Kidney (tissue), 14 donors: ENCODE data around the gene LDLRAD4. TPM values are rescaled to one million over a fixed set of nuclear protein-coding genes. Genes with fewer than 3 reads are reported as not detected.
A peak's percentile ranks its signal among the peaks of the same experiment; 100 is the strongest.

Experiments
- DNase-seq, 5 donors: peaks; one replicate each; pipeline ENCODE4 v3.0.0-alpha.2; 2013 to 2020
- FAIRE-seq: peaks from 2 replicates; lab custom pipeline; 2012; peaks lifted over from hg19 to GRCh38; lab: Jason Lieb, UNC
- H3K27ac ChIP-seq, 2 donors: one replicate each; pipeline ENCODE4 v1.7.0; 2013; ENCODE audit warnings: low read depth in 2 of 2, low read length in 2 of 2, inconsistent platforms in 1 of 2
- H3K27me3 ChIP-seq: one replicate; pipeline ENCODE4 v1.7.1; 2013; ENCODE audit warnings: low read length, inconsistent platforms; ENCODE audit not compliant: control insufficient read depth, insufficient read depth
- H3K36me3 ChIP-seq, 3 donors: one replicate each; pipeline versions ENCODE4 v1.7.0 to v1.7.1; 2013; ENCODE audit warnings: low read length in 3 of 3, control low read depth in 1 of 3, inconsistent platforms in 1 of 3; ENCODE audit not compliant: insufficient read depth in 3 of 3, control insufficient read depth in 2 of 3
- H3K4me1 ChIP-seq, 3 donors: one replicate each; pipeline versions ENCODE4 v1.7.0 to v1.7.1; 2013; ENCODE audit warnings: low read length in 3 of 3, inconsistent platforms in 1 of 3, low read depth in 1 of 3; ENCODE audit not compliant: control insufficient read depth in 2 of 3, insufficient read depth in 2 of 3
- H3K4me3 ChIP-seq, 3 donors: one replicate each; pipeline versions ENCODE4 v1.7.0 to v1.8.1; 2013; ENCODE audit warnings: low read length in 3 of 3, control low read depth in 1 of 3, inconsistent platforms in 1 of 3
- H3K9ac ChIP-seq, 3 donors: one replicate each; pipeline versions ENCODE4 v1.7.0 to v1.7.1; 2013; ENCODE audit warnings: low read length in 3 of 3, control low read depth in 1 of 3, inconsistent platforms in 1 of 3
- H3K9me3 ChIP-seq, 3 donors: one replicate each; pipeline versions ENCODE4 v1.7.0 to v1.7.1; 2013; ENCODE audit warnings: low read length in 3 of 3, control low read depth in 1 of 3, inconsistent platforms in 1 of 3; ENCODE audit not compliant: control insufficient read depth in 2 of 3, insufficient read depth in 1 of 3
- CTCF ChIP-seq: IDR thresholded peaks from 3 replicates; pipeline ENCODE4 v1.5.1; 2012; ENCODE audit warnings: mild to moderate bottlenecking, moderate library complexity, borderline replicate concordance; ENCODE audit not compliant: insufficient read depth; ENCODE audit errors: extremely low read depth
- intact Hi-C: fragments of 100-400 bp; cut with DNase I; formaldehyde crosslinking; loops from one replicate; pipeline ENCODE4 v1.11.1; 2022
- polyA plus RNA-seq: library from polyadenylated mRNA; stranded (reverse); fragments of 350-450 nt; fragmentation: Illumina TruSeq; extraction: RNeasy Lipid Tissue Mini Kit (QIAGEN cat#74804); gene quantifications from one replicate; pipeline ENCODE4 v1.2.3, GENCODE V29; 2014; ENCODE audit warnings: low read depth, low replicate concordance; ENCODE audit not compliant: insufficient read depth
- total RNA-seq: library from RNA; stranded (reverse); fragmentation: NEBNext Ultra II Directional; extraction: Animal tissue kit (Norgen Biotek cat#: 25700); gene quantifications from one replicate; pipeline ENCODE4 v1.2.1, GENCODE V29; 2021
- donor health status: control.
- donor health status: control.
- donor health status: control.
- donor health status: control.
- donor health status: control.
- donor health status: DM: yes; HTN: yes; CAD: no.
- donor health status: Normal renal cell carcinoma (clear cell type).

Gene LDLRAD4
- total and polyA plus RNA-seq, 2 donors from 2014 or later: 2.3 to 42.3 TPM

- FAIRE-seq (no peak), DNase-seq (no peak)
- Histone ChIP-seq H3K9me3 (peaks cover 0 to 5% (median 0%) of the 10 kb centered on the region in 3 donors), H3K9ac (no peak overlapping the region), H3K4me1 (peaks cover 0 to 3% (median 0%) of the 10 kb centered on the region in 3 donors), H3K27me3 (no peaks in the 10 kb centered on the region), H3K36me3 (no peaks in the 10 kb centered on the region), H3K27ac (no peak overlapping the region), H3K4me3 (no peak overlapping the region)
- intact Hi-C loops: no loop called here
- TF ChIP-seq CTCF: no peak
These were observed 97.5 kb downstream of the LDLRAD4 start for GRCh38 chr18:13316063-13316462.

- no peak overlapping the region for H3K27ac ChIP-seq
These were observed 99.2 kb downstream of the LDLRAD4 start for GRCh38 chr18:13317801-13318200.

GRCh38 chr18:13318731-13319501 is 100.4 kb downstream of the LDLRAD4 start:
- Histone ChIP-seq H3K27me3 (no peaks in the 10 kb centered on the region), H3K9me3 (peaks cover 0 to 5% (median 0%) of the 10 kb centered on the region in 3 donors), H3K4me1 (peaks cover 0 to 3% (median 0%) of the 10 kb centered on the region in 3 donors), H3K36me3 (no peaks in the 10 kb centered on the region), H3K4me3 (no peak overlapping the region), H3K27ac (peak overlapping the region; percentile 60 to 75), H3K9ac (no peak overlapping the region)
- TF ChIP-seq CTCF: no peak
- intact Hi-C loops: no loop called here
- DNase-seq (no peak), FAIRE-seq (no peak)

More at GRCh38 chr18:13317801-13318200, 99.2 kb downstream of the LDLRAD4 start:
- TF ChIP-seq CTCF: no peak
- DNase-seq (no peak), FAIRE-seq (no peak)
- H3K36me3 ChIP-seq: no peaks in the 10 kb centered on the region
- H3K4me1 ChIP-seq: peaks cover 0 to 3% (median 0%) of the 10 kb centered on the region in 3 donors
- no peaks in the 10 kb centered on the region for H3K27me3 ChIP-seq
- intact Hi-C loops: no loop called here
- H3K9me3 ChIP-seq: peaks cover 0 to 5% (median 0%) of the 10 kb centered on the region in 3 donors
- no peak overlapping the region for H3K4me3 ChIP-seq
- H3K9ac ChIP-seq: no peak overlapping the region
